ENCODE results near the gene SNX8. TPM values are rescaled to one million over a fixed set of nuclear protein-coding genes. Genes with fewer than 3 reads are reported as not detected.

Gene SNX8
- polyA plus RNA-seq, 1 donor from 2014 or later = 5.7 TPM

DNA sequence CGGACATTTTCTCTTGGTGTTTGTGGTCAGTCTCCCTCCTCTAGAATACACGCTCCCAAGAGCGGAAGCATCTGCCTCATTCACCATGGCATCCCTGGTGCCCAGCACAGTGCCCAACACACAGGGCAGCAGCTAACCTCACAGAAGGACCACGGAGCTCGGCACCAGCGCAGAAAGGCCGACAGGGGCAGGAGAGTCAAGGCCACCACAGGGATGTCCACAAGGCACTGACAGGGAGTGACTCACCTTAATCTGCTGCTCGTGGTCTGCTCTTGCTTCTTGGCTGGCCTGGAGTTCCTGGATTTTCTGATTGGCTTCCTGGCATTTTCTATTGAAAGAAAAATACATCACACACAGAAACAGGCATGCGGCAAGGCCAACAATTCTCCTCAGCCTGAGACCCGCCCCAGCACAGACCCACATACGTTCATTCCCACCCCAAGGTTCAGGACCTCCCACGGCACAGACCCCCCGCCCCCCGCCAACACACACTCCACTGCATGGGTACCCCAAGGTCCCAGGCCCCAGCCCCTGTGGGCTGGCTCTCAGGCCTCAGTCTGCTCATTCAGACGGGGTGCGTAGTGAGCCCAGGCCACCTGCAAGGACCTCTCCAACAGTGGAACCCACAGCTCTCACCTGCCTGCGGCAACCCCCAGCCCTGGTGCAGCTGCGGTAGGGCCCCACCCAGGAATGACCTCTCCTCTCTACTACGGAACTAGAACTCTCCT lies 96.4 kb downstream of the SNX8 start:
- no peaks in the 10 kb centered on the region for H3K27me3 ChIP-seq (ENCODE audit: insufficient read depth, low read depth, low read length)
- H3K4me3 ChIP-seq (ENCODE audit: low read length) = no peak overlapping the region
- H3K9me2 ChIP-seq (ENCODE audit: insufficient read depth, low read length) = no peaks in the 10 kb centered on the region
- peaks cover 7% of the 10 kb centered on the region for H3K36me3 ChIP-seq (ENCODE audit: insufficient read depth, low read length)
- no peak overlapping the region for H2AFZ ChIP-seq (ENCODE audit: low read depth, low read length)
- H3K27ac ChIP-seq (ENCODE audit: low read length) = no peak overlapping the region
- H3K9me3 ChIP-seq (ENCODE audit: low read length) = no peaks in the 10 kb centered on the region
- no peaks in the 10 kb centered on the region for H3F3A ChIP-seq (ENCODE audit: insufficient read depth, low read length, poor library complexity, severe bottlenecking)
- no peak for TF ChIP-seq RAD21 (conservative IDR thresholded peaks at IDR 0.05)
- no peak for TF ChIP-seq SMC3 (conservative IDR thresholded peaks at IDR 0.05; ENCODE audit: poor library complexity)
- no peak overlapping the region for H3K9ac ChIP-seq (ENCODE audit: low read length)
- no peak overlapping the region for H3K4me2 ChIP-seq (ENCODE audit: low read length)
- H3K79me2 ChIP-seq (replicated peaks; ENCODE audit: insufficient read depth, low read length) = no peaks in the 10 kb centered on the region
- H4K20me1 ChIP-seq (ENCODE audit: insufficient read depth) = no peaks in the 10 kb centered on the region

DNA sequence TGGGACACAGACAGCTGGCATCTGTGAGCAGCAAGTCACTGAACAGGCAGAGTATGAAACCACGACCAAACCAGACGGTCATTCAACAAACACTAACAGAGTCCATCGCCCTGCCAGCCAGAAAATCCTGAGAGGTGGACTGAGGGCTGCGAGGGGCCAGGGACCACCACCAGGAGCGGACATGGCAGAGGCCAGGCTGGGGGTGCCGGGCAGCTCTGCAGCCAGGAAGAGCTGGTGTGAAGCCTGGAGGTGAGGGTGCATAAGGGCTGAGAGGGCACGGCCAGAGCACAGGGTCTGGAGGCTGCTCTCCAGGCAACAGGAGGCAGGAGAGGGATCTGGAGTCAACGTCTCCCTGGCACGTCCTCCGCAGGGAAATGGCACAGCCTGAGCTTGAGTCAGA lies 97.0 kb downstream of the SNX8 start:
- Histone ChIP-seq H3K36me3 (ENCODE audit: insufficient read depth, low read length) (peaks cover 7% of the 10 kb centered on the region), H3K4me3 (ENCODE audit: low read length) (no peak overlapping the region), H2AFZ (ENCODE audit: low read depth, low read length) (no peak overlapping the region), H4K20me1 (ENCODE audit: insufficient read depth) (no peaks in the 10 kb centered on the region), H3K79me2 (replicated peaks; ENCODE audit: insufficient read depth, low read length) (no peaks in the 10 kb centered on the region), H3K27ac (ENCODE audit: low read length) (no peak overlapping the region), H3K9me2 (ENCODE audit: insufficient read depth, low read length) (no peaks in the 10 kb centered on the region), H3F3A (ENCODE audit: insufficient read depth, low read length, poor library complexity, severe bottlenecking) (no peaks in the 10 kb centered on the region), H3K9me3 (ENCODE audit: low read length) (no peaks in the 10 kb centered on the region), H3K4me2 (ENCODE audit: low read length) (no peak overlapping the region), H3K9ac (ENCODE audit: low read length) (no peak overlapping the region), H3K27me3 (ENCODE audit: insufficient read depth, low read depth, low read length) (no peaks in the 10 kb centered on the region)
- no peak for TF ChIP-seq MXI1 (conservative IDR thresholded peaks at IDR 0.05; ENCODE audit: poor library complexity, severe bottlenecking)
- TF ChIP-seq TAF1 (IDR thresholded peaks at IDR 0.05; ENCODE audit: low read depth) = no peak
- TF ChIP-seq EZH2 (IDR thresholded peaks at IDR 0.05; ENCODE audit: borderline replicate concordance, insufficient read depth, low read length, poor library complexity, severe bottlenecking) = no peak
- TF ChIP-seq POLR2AphosphoS5 (IDR thresholded peaks at IDR 0.05) = no peak
- no peak for TF ChIP-seq RAD21 (conservative IDR thresholded peaks at IDR 0.05)
- TF ChIP-seq, protein P1, sequence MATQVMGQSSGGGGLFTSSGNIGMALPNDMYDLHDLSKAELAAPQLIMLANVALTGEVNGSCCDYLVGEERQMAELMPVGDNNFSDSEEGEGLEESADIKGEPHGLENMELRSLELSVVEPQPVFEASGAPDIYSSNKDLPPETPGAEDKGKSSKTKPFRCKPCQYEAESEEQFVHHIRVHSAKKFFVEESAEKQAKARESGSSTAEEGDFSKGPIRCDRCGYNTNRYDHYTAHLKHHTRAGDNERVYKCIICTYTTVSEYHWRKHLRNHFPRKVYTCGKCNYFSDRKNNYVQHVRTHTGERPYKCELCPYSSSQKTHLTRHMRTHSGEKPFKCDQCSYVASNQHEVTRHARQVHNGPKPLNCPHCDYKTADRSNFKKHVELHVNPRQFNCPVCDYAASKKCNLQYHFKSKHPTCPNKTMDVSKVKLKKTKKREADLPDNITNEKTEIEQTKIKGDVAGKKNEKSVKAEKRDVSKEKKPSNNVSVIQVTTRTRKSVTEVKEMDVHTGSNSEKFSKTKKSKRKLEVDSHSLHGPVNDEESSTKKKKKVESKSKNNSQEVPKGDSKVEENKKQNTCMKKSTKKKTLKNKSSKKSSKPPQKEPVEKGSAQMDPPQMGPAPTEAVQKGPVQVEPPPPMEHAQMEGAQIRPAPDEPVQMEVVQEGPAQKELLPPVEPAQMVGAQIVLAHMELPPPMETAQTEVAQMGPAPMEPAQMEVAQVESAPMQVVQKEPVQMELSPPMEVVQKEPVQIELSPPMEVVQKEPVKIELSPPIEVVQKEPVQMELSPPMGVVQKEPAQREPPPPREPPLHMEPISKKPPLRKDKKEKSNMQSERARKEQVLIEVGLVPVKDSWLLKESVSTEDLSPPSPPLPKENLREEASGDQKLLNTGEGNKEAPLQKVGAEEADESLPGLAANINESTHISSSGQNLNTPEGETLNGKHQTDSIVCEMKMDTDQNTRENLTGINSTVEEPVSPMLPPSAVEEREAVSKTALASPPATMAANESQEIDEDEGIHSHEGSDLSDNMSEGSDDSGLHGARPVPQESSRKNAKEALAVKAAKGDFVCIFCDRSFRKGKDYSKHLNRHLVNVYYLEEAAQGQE (IDR thresholded peaks at IDR 0.05; ENCODE audit: borderline replicate concordance) = no peak
- TF ChIP-seq EP300 (conservative IDR thresholded peaks at IDR 0.05; ENCODE audit: poor library complexity, severe bottlenecking) = no peak
- no peak for TF ChIP-seq SMC3 (conservative IDR thresholded peaks at IDR 0.05; ENCODE audit: poor library complexity)
- TF ChIP-seq, protein P2, sequence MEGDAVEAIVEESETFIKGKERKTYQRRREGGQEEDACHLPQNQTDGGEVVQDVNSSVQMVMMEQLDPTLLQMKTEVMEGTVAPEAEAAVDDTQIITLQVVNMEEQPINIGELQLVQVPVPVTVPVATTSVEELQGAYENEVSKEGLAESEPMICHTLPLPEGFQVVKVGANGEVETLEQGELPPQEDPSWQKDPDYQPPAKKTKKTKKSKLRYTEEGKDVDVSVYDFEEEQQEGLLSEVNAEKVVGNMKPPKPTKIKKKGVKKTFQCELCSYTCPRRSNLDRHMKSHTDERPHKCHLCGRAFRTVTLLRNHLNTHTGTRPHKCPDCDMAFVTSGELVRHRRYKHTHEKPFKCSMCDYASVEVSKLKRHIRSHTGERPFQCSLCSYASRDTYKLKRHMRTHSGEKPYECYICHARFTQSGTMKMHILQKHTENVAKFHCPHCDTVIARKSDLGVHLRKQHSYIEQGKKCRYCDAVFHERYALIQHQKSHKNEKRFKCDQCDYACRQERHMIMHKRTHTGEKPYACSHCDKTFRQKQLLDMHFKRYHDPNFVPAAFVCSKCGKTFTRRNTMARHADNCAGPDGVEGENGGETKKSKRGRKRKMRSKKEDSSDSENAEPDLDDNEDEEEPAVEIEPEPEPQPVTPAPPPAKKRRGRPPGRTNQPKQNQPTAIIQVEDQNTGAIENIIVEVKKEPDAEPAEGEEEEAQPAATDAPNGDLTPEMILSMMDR (IDR thresholded peaks at IDR 0.05; ENCODE audit: poor library complexity, severe bottlenecking) = no peak

All from neural cell (in vitro differentiated cells).